ENCODE measurements around the gene ATP12A.
A peak's percentile ranks its signal among the peaks of the same experiment; 100 is the strongest.
"Not testable (repeated sequence)": the region's sequence is repeated elsewhere in the genome, so short reads cannot be mapped to it uniquely, and the experiment has no call there.

The ATP12A gene

GRCh38 chr13:24688950-24689349 is 8.7 kb downstream of the ATP12A start:
- no peak for DNase-seq

- DNase-seq: no peak
Observed at GRCh38 chr13:24691381-24691780, 11.2 kb downstream of the ATP12A start.

GRCh38 chr13:24692561-24692960 is 12.4 kb downstream of the ATP12A start:
- peak; percentile 37 for DNase-seq

- DNase-seq: peak; percentile 36
Observed at GRCh38 chr13:24693862-24694471, 13.8 kb downstream of the ATP12A start.

- no peak for DNase-seq
Observed at GRCh38 chr13:24694907-24695306, 14.7 kb downstream of the ATP12A start.

- DNase-seq: no peak
Observed at GRCh38 chr13:24698686-24699085, 18.5 kb downstream of the ATP12A start.

GRCh38 chr13:24699541-24699940 is 19.3 kb downstream of the ATP12A start:
- DNase-seq: no peak

GRCh38 chr13:24700539-24700938 is 20.3 kb downstream of the ATP12A start:
- no peak for DNase-seq

GRCh38 chr13:24706886-24707585 is 26.8 kb downstream of the ATP12A start:
- no peak for DNase-seq

- DNase-seq: no peak
Observed at GRCh38 chr13:24709186-24709913, 29.1 kb downstream of the ATP12A start.

- no peak for DNase-seq
Observed at GRCh38 chr13:24713022-24713421, 32.8 kb downstream of the ATP12A start.

- DNase-seq: no peak
Observed at GRCh38 chr13:24716011-24716410, 35.8 kb downstream of the ATP12A start.

- no peak for DNase-seq
Observed at GRCh38 chr13:24716446-24716845, 36.2 kb downstream of the ATP12A start.

GRCh38 chr13:24717217-24717616 is 37.0 kb downstream of the ATP12A start:
- no peak for DNase-seq

GRCh38 chr13:24718192-24718965 is 38.2 kb downstream of the ATP12A start:
- DNase-seq: no peak

GRCh38 chr13:24719139-24719538 is 38.9 kb downstream of the ATP12A start:
- DNase-seq: no peak

- DNase-seq: no peak
Observed at GRCh38 chr13:24723206-24723605, 43.0 kb downstream of the ATP12A start.

GRCh38 chr13:24724714-24725113 is 44.5 kb downstream of the ATP12A start:
- DNase-seq: no peak

GRCh38 chr13:24725379-24725778 is 45.2 kb downstream of the ATP12A start:
- no peak for DNase-seq

- peak; percentile 76 for DNase-seq
Observed at GRCh38 chr13:24727731-24728601, 47.8 kb downstream of the ATP12A start.

GRCh38 chr13:24730873-24731567 is 50.8 kb downstream of the ATP12A start:
- not testable (repeated sequence) for DNase-seq
